SK-N-SH (cell line): ENCODE data around the gene AHCYL2. TPM values are rescaled to one million over a fixed set of nuclear protein-coding genes. Genes with fewer than 3 reads are reported as not detected.

Source experiments
- CTCF ChIA-PET: fragments of 300-600, 350-600 bp; formaldehyde crosslinking; extraction: SDS; loops from one replicate; lab custom pipeline; 2021; lab: Yijun Ruan, JAX
- POLR2A ChIA-PET: fragments of 350-600 bp; sonication (Branson Sonifier 250); formaldehyde crosslinking; extraction: SDS; loops from one replicate; lab custom pipeline; 2020; ENCODE audit warnings: antibody characterized with exemption, inconsistent platforms; lab: Yijun Ruan, JAX
- DNase-seq: peaks from one replicate; pipeline ENCODE4 v3.0.0; 2012
- H2AFZ ChIP-seq: fragments of 200-600 bp; sonication (generic); 2 replicates; pipeline ENCODE4 v1.8.1; 2016; ENCODE audit warnings: antibody characterized with exemption, mild to moderate bottlenecking, low read depth
- H3F3A ChIP-seq: fragments of 200-600 bp; sonication (generic); replicated peaks from 2 replicates; pipeline ENCODE3; 2016; ENCODE audit warnings: antibody characterized with exemption, mild to moderate bottlenecking; ENCODE audit not compliant: insufficient read depth
- H3K27ac ChIP-seq, 2 experiments: fragments of 200-500 bp in 1 of 2; fragments of 200-600 bp in 1 of 2; sonication (Bioruptor generic) in 1 of 2; sonication (generic), shearing (Covaris generic) in 1 of 2; 2 replicates each; pipeline versions ENCODE4 v1.5.1 to v1.6.1; 2014 to 2016; ENCODE audit warnings: low read depth in 2 of 2, inconsistent platforms in 1 of 2, low read length in 1 of 2, mild to moderate bottlenecking in 1 of 2, mixed read lengths in 1 of 2
- H3K27me3 ChIP-seq: fragments of 200-600 bp; sonication (generic), shearing (Covaris generic); 2 replicates; pipeline ENCODE4 v1.6.1; 2016; ENCODE audit warnings: mixed run types; ENCODE audit not compliant: insufficient read depth
- H3K36me3 ChIP-seq, 2 experiments: fragments of 200-500 bp in 1 of 2; fragments of 200-600 bp in 1 of 2; sonication (Bioruptor generic) in 1 of 2; sonication (generic) in 1 of 2; replicated peaks in 1 of 2; 2 replicates each; pipeline versions ENCODE3 to v1.5.1; 2014 to 2016; ENCODE audit warnings: low read length in 1 of 2, mild to moderate bottlenecking in 1 of 2; ENCODE audit not compliant: insufficient read depth in 2 of 2, control insufficient read depth in 1 of 2
- H3K4me1 ChIP-seq, 2 experiments: fragments of 200-500 bp in 1 of 2; fragments of 200-600 bp in 1 of 2; sonication (Bioruptor generic) in 1 of 2; sonication (generic), shearing (Covaris generic) in 1 of 2; 2 replicates each; pipeline versions ENCODE4 v1.5.1 to v1.6.1; 2014 to 2016; ENCODE audit warnings: low read depth in 1 of 2, low read length in 1 of 2, mixed run types in 1 of 2; ENCODE audit not compliant: insufficient read depth in 2 of 2, control insufficient read depth in 1 of 2
- H3K4me2 ChIP-seq: fragments of 200-600 bp; sonication (generic), shearing (Covaris generic); 2 replicates; pipeline ENCODE4 v1.6.1; 2017; ENCODE audit warnings: mixed run types
- H3K4me3 ChIP-seq, 2 experiments: fragments of 200-500 bp in 1 of 2; fragments of 200-600 bp in 1 of 2; sonication (Bioruptor generic) in 1 of 2; sonication (generic), shearing (Covaris generic) in 1 of 2; 2 replicates each; pipeline versions ENCODE4 v1.5.1 to v1.8.1; 2014 to 2016; ENCODE audit warnings: low read depth in 2 of 2, inconsistent platforms in 1 of 2, low read length in 1 of 2, mild to moderate bottlenecking in 1 of 2, mixed read lengths in 1 of 2, moderate library complexity in 1 of 2
- H3K79me2 ChIP-seq: fragments of 200-600 bp; sonication (generic); 2 replicates; pipeline ENCODE4 v1.8.1; 2017; ENCODE audit warnings: mild to moderate bottlenecking; ENCODE audit not compliant: insufficient read depth
- H3K9ac ChIP-seq: fragments of 200-600 bp; sonication (generic); 2 replicates; pipeline ENCODE4 v1.6.1; 2017; ENCODE audit warnings: mixed run types
- H3K9me2 ChIP-seq: fragments of 200-600 bp; sonication (generic); 2 replicates; pipeline ENCODE4 v1.6.1; 2017; ENCODE audit warnings: mixed run types
- H3K9me3 ChIP-seq: fragments of 200-600 bp; sonication (generic); 2 replicates; pipeline ENCODE4 v1.6.1; 2017; ENCODE audit warnings: mixed run types, mild to moderate bottlenecking, moderate library complexity
- H4K20me1 ChIP-seq: fragments of 200-600 bp; sonication (generic); 2 replicates; pipeline ENCODE4 v1.6.1; 2017; ENCODE audit warnings: mild to moderate bottlenecking, mixed run types; ENCODE audit not compliant: insufficient read depth
- ELF1 ChIP-seq: IDR thresholded peaks from 2 replicates; pipeline ENCODE4 v1.4.0; 2012
- EZH2phosphoT487 ChIP-seq: fragments of 200-600 bp; sonication (generic); IDR thresholded peaks from 2 replicates; pipeline ENCODE4 v1.6.1; 2017; ENCODE audit warnings: low read depth, mixed run types, mild to moderate bottlenecking, antibody characterized with exemption, moderate library complexity, borderline replicate concordance
- FOSL2 ChIP-seq: IDR thresholded peaks from 2 replicates; pipeline ENCODE4 v1.4.0; 2012; ENCODE audit warnings: low read depth, mild to moderate bottlenecking, moderate library complexity, borderline replicate concordance
- FOXM1 ChIP-seq: IDR thresholded peaks from 2 replicates; pipeline ENCODE4 v1.4.0; 2012; ENCODE audit warnings: low read depth, mild to moderate bottlenecking
- GATA2 ChIP-seq: sonication (generic); formaldehyde crosslinking; IDR thresholded peaks from 2 replicates; pipeline ENCODE4 v1.5.0; 2020; ENCODE audit warnings: mild to moderate bottlenecking, missing genetic modification reagents
- JUND ChIP-seq: IDR thresholded peaks from 2 replicates; pipeline ENCODE4 v1.4.0; 2012
- MEF2A ChIP-seq: IDR thresholded peaks from 2 replicates; pipeline ENCODE4 v1.4.0; 2012; ENCODE audit warnings: low read depth, borderline replicate concordance
- NFIC ChIP-seq: IDR thresholded peaks from 2 replicates; pipeline ENCODE4 v1.4.0; 2012; ENCODE audit warnings: borderline replicate concordance
- NRF1 ChIP-seq: IDR thresholded peaks from 2 replicates; pipeline ENCODE4 v1.6.1; 2012; ENCODE audit warnings: low read depth, mild to moderate bottlenecking, low read length
- POLR2AphosphoS5 ChIP-seq: IDR thresholded peaks from 2 replicates; pipeline ENCODE4 v1.6.1; 2012; ENCODE audit warnings: low read depth, low read length
- RAD21 ChIP-seq: IDR thresholded peaks from 2 replicates; pipeline ENCODE4 v1.6.1; 2012; ENCODE audit warnings: mild to moderate bottlenecking, low read length
- RFX5 ChIP-seq: IDR thresholded peaks from 2 replicates; pipeline ENCODE4 v1.6.1; 2012; ENCODE audit warnings: mild to moderate bottlenecking, improper control_type of control experiment, low read length
- TAF1 ChIP-seq: IDR thresholded peaks from 2 replicates; pipeline ENCODE4 v1.6.1; 2012; ENCODE audit warnings: low read depth, mild to moderate bottlenecking, low read length, moderate library complexity, borderline replicate concordance
- TCF12 ChIP-seq: IDR thresholded peaks from 2 replicates; pipeline ENCODE4 v1.4.0; 2012
- TEAD4 ChIP-seq: IDR thresholded peaks from 2 replicates; pipeline ENCODE4 v1.4.0; 2012; ENCODE audit warnings: mild to moderate bottlenecking, borderline replicate concordance; ENCODE audit not compliant: insufficient read depth
- USF2 ChIP-seq: fragments of 150-350 bp; IDR thresholded peaks from 2 replicates; pipeline ENCODE4 v1.6.1; 2017; ENCODE audit warnings: antibody characterized with exemption, low read length, low read depth, borderline replicate concordance
- WGBS: methylation state at CpG from one replicate; pipeline ENCODE4 v1.1.6; 2017; ENCODE audit warnings: low lambda C conversion rate; 5-methylcytosine and 5-hydroxymethylcytosine counted together
- polyA plus RNA-seq, 3 experiments: library from polyadenylated mRNA; depleted of rRNA; stranded (reverse); fragments of >200 nt; gene quantifications; 2 replicates each; pipeline ENCODE4 v1.2.3, GENCODE V29; 2012
- TF ChIP-seq, protein P1 (sequence below): IDR thresholded peaks from 2 replicates; pipeline ENCODE4 v1.4.0; 2012; ENCODE audit warnings: low read depth, borderline replicate concordance
- TF ChIP-seq, protein P2 (sequence below): fragments of 150-350 bp; IDR thresholded peaks from 2 replicates; pipeline ENCODE4 v1.6.1; 2016; ENCODE audit warnings: mild to moderate bottlenecking, low read depth, low read length
- TF ChIP-seq, protein P3 (sequence below): IDR thresholded peaks from 2 replicates; pipeline ENCODE4; 2012

Gene AHCYL2
- polyA plus RNA-seq, 1 of the 3 experiments (the other 2 are of a cell fraction), result 20.4 TPM

DNA sequence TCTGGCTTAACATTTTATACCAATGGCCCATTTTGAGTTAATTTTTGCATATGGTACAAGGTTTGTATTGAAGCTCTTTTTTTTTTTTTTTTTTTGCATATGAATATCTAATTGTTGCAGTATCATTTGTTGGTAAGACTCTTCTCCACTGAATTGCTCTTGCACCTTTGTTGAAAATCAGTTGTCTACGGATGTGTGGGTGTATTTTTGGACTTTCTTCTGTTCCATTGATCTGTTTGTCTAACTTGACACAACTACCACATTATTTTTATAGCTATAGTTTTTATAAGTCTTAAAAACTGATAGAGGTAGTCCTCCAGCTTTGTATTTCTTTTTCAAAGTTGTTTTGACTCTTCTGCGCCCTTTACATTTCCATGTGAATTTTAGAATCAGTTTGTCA is 53.9 kb downstream of the AHCYL2 start:
- H3K9me2 ChIP-seq, result no peaks in the 10 kb centered on the region
- peaks cover 0 to 12% of the 10 kb centered on the region in 2 experiments for H3K36me3 ChIP-seq
- no peak overlapping the region for H3K4me3 ChIP-seq
- no peak overlapping the region for H3K9ac ChIP-seq
- no peaks in the 10 kb centered on the region for H4K20me1 ChIP-seq
- H3F3A ChIP-seq, result peaks cover 11% of the 10 kb centered on the region
- no peak overlapping the region for H3K4me2 ChIP-seq
- H3K27me3 ChIP-seq, result no peaks in the 10 kb centered on the region
- TF ChIP-seq EZH2phosphoT487, result no peak
- TF ChIP-seq GATA2 (CRISPR knock-in tag), result no peak
- TF ChIP-seq RAD21, result no peak
- TF ChIP-seq, protein P1, sequence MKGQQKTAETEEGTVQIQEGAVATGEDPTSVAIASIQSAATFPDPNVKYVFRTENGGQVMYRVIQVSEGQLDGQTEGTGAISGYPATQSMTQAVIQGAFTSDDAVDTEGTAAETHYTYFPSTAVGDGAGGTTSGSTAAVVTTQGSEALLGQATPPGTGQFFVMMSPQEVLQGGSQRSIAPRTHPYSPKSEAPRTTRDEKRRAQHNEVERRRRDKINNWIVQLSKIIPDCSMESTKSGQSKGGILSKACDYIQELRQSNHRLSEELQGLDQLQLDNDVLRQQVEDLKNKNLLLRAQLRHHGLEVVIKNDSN, result no peak
- TF ChIP-seq, protein P2, sequence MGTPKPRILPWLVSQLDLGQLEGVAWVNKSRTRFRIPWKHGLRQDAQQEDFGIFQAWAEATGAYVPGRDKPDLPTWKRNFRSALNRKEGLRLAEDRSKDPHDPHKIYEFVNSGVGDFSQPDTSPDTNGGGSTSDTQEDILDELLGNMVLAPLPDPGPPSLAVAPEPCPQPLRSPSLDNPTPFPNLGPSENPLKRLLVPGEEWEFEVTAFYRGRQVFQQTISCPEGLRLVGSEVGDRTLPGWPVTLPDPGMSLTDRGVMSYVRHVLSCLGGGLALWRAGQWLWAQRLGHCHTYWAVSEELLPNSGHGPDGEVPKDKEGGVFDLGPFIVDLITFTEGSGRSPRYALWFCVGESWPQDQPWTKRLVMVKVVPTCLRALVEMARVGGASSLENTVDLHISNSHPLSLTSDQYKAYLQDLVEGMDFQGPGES, result no peak
- TF ChIP-seq USF2, result no peak
- DNase-seq, result no peak
- 95% methylated on average over 2 of the region's 2 CpGs for WGBS
- POLR2A ChIA-PET, result no interaction called here
- H3K9me3 ChIP-seq, result no peaks in the 10 kb centered on the region
- CTCF ChIA-PET, result interaction anchor here (0.7 to 4.7 kb wide), 5 partner anchors 8 to 60 kb away, joined by 3 to 33 read pairs (median 4); no protein-coding TSS in a partner anchor
- no peaks in the 10 kb centered on the region for H3K79me2 ChIP-seq
- H3K4me1 ChIP-seq, result peaks cover 0 to 6% of the 10 kb centered on the region in 2 experiments; a peak in 1 of 4 replicates
- H3K27ac ChIP-seq, result no peak overlapping the region
- no peak overlapping the region for H2AFZ ChIP-seq

DNA sequence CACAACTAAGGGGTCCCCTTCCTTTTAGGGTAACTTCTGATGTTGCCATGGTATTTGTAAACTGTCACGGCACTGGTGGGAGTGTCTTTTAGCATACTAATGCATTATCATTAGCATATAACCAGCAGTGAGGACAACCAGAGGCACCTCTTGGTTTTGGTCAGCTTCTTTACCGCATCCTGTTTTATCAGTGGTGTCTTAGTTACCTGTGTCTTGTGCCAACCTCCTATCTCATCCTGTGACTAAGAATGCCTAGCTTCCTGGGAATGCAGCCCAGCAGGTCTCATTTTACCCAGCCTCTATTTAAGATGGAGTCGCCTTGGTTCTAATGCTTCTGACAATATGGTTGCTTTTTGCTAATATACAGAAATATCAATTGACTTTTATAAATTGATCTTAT is 54.9 kb downstream of the AHCYL2 start:
- H2AFZ ChIP-seq, result no peak overlapping the region
- CTCF ChIA-PET, result interaction anchor here (0.6 to 4.7 kb wide), 5 partner anchors 8 to 87 kb away, joined by 3 to 33 read pairs (median 5); no protein-coding TSS in a partner anchor

More for the DNA sequence above, 54.9 kb downstream of the AHCYL2 start:
- TF ChIP-seq NRF1 (no peak), EZH2phosphoT487 (no peak), TAF1 (no peak), ELF1 (no peak), POLR2AphosphoS5 (no peak), FOXM1 (no peak), RFX5 (no peak), JUND (no peak), FOSL2 (no peak), MEF2A (no peak), TCF12 (no peak), TEAD4 (no peak), NFIC (no peak)
- TF ChIP-seq, protein P3, sequence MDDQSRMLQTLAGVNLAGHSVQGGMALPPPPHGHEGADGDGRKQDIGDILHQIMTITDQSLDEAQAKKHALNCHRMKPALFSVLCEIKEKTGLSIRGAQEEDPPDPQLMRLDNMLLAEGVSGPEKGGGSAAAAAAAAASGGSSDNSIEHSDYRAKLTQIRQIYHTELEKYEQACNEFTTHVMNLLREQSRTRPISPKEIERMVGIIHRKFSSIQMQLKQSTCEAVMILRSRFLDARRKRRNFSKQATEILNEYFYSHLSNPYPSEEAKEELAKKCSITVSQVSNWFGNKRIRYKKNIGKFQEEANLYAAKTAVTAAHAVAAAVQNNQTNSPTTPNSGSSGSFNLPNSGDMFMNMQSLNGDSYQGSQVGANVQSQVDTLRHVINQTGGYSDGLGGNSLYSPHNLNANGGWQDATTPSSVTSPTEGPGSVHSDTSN, result no peak
- TF ChIP-seq, protein P1, result no peak
- WGBS, result 92% methylated on average over 3 of the region's 3 CpGs
- Histone ChIP-seq H3F3A (peaks cover 11% of the 10 kb centered on the region), H3K4me3 (no peak overlapping the region), H3K27ac (no peak overlapping the region), H3K27me3 (no peaks in the 10 kb centered on the region), H3K9me3 (no peaks in the 10 kb centered on the region), H3K79me2 (no peaks in the 10 kb centered on the region), H3K4me1 (peaks cover 0 to 6% of the 10 kb centered on the region in 2 experiments; a peak in 1 of 4 replicates), H3K36me3 (peaks cover 0 to 8% of the 10 kb centered on the region in 2 experiments), H3K9me2 (no peaks in the 10 kb centered on the region), H3K9ac (no peak overlapping the region), H3K4me2 (no peak overlapping the region), H4K20me1 (no peaks in the 10 kb centered on the region)
- no peak for DNase-seq
- POLR2A ChIA-PET, result no interaction called here
